Mesothelial cell of epicardium (in vitro differentiated cells): Measurements from ENCODE around the gene MBP. TPM values are rescaled to one million over a fixed set of nuclear protein-coding genes. Genes with fewer than 3 reads are reported as not detected.
A peak's percentile ranks its signal among the peaks of the same experiment; 100 is the strongest.

ENCODE experiments used
- DNase-seq, 2 experiments: peaks; one replicate each; pipeline ENCODE4 v3.0.0; 2021; ENCODE audit warnings: low spot score in 2 of 2; ENCODE audit not compliant: unreplicated experiment in 2 of 2
- H3K27ac Mint-ChIP-seq: 2 replicates; pipeline ENCODE4 v1.8.0; 2021; ENCODE audit warnings: mixed read lengths
- H3K27me3 Mint-ChIP-seq: 2 replicates; pipeline ENCODE4 v1.8.0; 2021; ENCODE audit warnings: low read depth, mixed read lengths
- H3K36me3 Mint-ChIP-seq: 2 replicates; pipeline ENCODE4 v1.8.0; 2021; ENCODE audit warnings: mixed read lengths
- H3K4me1 Mint-ChIP-seq: 2 replicates; pipeline ENCODE4 v1.8.0; 2021; ENCODE audit warnings: mixed read lengths
- H3K4me3 Mint-ChIP-seq: 2 replicates; pipeline ENCODE4 v1.8.0; 2021; ENCODE audit warnings: mild to moderate bottlenecking, moderate library complexity, mixed read lengths
- H3K9me3 Mint-ChIP-seq: 2 replicates; pipeline ENCODE4 v1.8.0; 2021; ENCODE audit warnings: mixed read lengths
- total RNA-seq: library from RNA; stranded (reverse); gene quantifications from 3 replicates; pipeline ENCODE4 v1.2.1, GENCODE V29; 2021
- TF ChIP-seq, protein P1 (sequence below): fragments of 200-600 bp; sonication (generic); IDR thresholded peaks from one replicate; pipeline ENCODE4 v1.5.0; 2021; ENCODE audit warnings: antibody characterized with exemption; ENCODE audit not compliant: unreplicated experiment

The MBP gene
- total RNA-seq, 1 donor from 2014 or later = 20.8 TPM

DNA sequence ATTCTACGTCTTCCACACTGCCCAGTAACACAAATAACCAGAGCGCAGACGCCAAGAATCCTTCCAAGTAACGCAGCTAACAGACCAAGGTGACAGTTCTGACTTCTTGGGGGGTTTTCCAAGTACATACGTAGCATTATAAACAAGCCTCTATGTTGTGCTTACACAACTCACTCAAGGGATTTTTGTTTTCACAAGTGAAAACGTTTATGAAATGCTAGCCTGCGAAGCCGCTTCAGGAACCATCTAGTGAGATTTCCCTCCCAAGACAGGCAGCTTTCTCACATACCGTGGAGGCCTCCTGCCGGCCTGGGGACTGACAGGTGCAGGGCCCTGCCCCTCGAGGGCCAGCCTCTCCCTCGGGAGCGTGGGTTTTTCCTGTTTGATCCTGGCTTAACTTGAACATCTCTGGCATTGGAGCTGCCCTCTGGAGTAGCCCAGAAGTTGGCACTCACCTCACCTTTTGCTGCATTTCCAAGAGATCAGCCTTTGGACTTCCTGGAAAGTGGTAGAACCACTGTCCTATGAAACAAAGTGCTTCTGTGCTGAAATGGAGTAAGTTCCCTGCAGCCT, 151.1 kb downstream of the MBP start:
- TF ChIP-seq, protein P1, sequence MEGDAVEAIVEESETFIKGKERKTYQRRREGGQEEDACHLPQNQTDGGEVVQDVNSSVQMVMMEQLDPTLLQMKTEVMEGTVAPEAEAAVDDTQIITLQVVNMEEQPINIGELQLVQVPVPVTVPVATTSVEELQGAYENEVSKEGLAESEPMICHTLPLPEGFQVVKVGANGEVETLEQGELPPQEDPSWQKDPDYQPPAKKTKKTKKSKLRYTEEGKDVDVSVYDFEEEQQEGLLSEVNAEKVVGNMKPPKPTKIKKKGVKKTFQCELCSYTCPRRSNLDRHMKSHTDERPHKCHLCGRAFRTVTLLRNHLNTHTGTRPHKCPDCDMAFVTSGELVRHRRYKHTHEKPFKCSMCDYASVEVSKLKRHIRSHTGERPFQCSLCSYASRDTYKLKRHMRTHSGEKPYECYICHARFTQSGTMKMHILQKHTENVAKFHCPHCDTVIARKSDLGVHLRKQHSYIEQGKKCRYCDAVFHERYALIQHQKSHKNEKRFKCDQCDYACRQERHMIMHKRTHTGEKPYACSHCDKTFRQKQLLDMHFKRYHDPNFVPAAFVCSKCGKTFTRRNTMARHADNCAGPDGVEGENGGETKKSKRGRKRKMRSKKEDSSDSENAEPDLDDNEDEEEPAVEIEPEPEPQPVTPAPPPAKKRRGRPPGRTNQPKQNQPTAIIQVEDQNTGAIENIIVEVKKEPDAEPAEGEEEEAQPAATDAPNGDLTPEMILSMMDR = no peak

DNA sequence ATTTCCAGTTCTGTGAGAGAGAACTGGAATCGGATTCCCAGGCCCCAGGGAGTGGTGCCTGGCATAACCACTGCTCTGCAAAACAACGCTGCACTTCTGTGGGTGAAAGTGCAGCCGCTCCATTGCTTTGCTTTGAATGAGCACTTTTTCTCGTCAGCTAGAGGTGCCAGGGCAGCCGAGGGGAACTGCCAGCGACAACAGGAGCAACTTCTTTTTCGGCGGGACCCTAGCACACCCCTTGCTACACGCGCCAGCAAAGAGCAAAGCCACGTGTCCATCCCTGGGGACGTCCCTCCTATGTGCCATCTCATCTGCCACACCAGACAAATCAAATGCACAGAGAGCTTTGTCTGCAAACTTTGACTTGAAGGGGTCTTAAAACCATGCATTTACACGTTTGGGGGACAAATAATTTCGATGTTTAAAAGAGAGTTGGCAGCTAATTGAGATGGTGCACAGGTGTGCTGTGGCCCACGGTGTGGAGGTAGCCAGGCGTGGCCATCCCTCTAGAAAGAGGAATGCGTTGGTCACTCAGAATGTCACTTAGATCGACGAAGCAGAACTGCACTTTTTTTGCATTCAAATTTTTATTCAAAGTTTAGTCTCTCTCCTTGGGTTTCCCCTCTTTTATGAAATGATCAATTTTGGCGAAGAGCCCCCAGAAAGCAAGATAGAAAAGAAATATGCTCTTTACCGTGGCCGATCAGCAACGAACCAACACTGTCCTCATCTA, 151.8 kb downstream of the MBP start:
- peaks cover 8% of the 10 kb centered on the region for H3K4me1 Mint-ChIP-seq
- peak in 1 of 2 experiments; percentile 17 for DNase-seq
- H3K27ac Mint-ChIP-seq = no peak overlapping the region
- no peaks in the 10 kb centered on the region for H3K9me3 Mint-ChIP-seq
- no peak overlapping the region for H3K4me3 Mint-ChIP-seq
- H3K27me3 Mint-ChIP-seq = peaks cover 2% of the 10 kb centered on the region
- peaks cover 4% of the 10 kb centered on the region for H3K36me3 Mint-ChIP-seq
- TF ChIP-seq, protein P1 = no peak

More for the DNA sequence above, 151.1 kb downstream of the MBP start:
- H3K36me3 Mint-ChIP-seq = peaks cover 4% of the 10 kb centered on the region
- DNase-seq = peak in 1 of 2 experiments; percentile 16
- no peaks in the 10 kb centered on the region for H3K9me3 Mint-ChIP-seq
- H3K4me3 Mint-ChIP-seq = no peak overlapping the region
- H3K27ac Mint-ChIP-seq = no peak overlapping the region
- peaks cover 8% of the 10 kb centered on the region for H3K4me1 Mint-ChIP-seq
- peaks cover 2% of the 10 kb centered on the region for H3K27me3 Mint-ChIP-seq

DNA sequence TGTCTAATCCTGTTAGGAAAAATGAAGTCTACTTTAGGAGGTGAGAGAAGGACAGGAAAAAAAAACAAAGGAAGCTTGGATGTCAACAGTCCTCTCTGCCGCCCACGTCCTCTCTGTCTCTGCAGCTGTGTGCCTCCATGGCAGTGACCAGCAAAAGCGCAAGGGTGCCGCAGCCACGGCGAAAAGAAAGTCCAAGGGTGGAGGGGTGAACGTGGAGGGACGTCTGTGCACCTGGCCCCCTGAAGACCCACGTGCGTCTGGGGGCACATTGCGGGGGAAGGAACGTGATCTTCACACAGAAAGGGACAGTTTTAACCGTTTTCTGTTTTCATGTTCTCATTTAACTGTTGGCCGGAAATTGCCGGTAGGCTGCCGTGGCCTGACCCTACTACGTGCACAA, 152.7 kb downstream of the MBP start:
- no peaks in the 10 kb centered on the region for H3K9me3 Mint-ChIP-seq
- peak in 1 of 2 experiments; percentile 19 for DNase-seq
- H3K36me3 Mint-ChIP-seq = peaks cover 4% of the 10 kb centered on the region
- H3K4me1 Mint-ChIP-seq = peaks cover 8% of the 10 kb centered on the region
- peaks cover 2% of the 10 kb centered on the region for H3K27me3 Mint-ChIP-seq
- TF ChIP-seq, protein P1 = no peak
- H3K4me3 Mint-ChIP-seq = no peak overlapping the region
- no peak overlapping the region for H3K27ac Mint-ChIP-seq

- DNase-seq = no peak
- H3K27ac Mint-ChIP-seq = no peak overlapping the region
These were observed 153.4 kb downstream of the MBP start for GRCh38 chr18:76979111-76979751.

DNA sequence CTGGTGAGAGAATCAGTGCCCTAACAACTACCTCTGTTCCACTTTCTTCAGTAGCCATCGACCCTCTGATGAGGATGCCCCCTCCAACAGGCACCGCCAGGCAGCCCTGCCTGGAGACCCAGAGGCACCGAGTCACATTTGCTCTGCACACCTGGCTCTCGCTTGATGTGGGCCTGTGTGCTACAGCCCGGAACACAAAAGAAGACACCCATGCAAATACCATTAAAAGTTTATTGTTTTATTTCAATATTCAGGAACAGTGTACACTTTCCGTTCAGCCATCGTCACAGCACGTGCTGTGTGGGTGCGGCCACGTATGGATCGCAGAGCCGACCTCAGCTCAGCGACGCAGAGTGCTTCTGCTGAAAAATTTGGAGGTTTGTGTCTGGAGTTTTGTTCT, 154.0 kb downstream of the MBP start:
- no peak overlapping the region for H3K27ac Mint-ChIP-seq
- peaks cover 8% of the 10 kb centered on the region for H3K4me1 Mint-ChIP-seq
- H3K4me3 Mint-ChIP-seq = no peak overlapping the region
- peaks cover 4% of the 10 kb centered on the region for H3K36me3 Mint-ChIP-seq
- H3K9me3 Mint-ChIP-seq = no peaks in the 10 kb centered on the region
- TF ChIP-seq, protein P1 = no peak
- DNase-seq = no peak
- peaks cover 2% of the 10 kb centered on the region for H3K27me3 Mint-ChIP-seq

More at GRCh38 chr18:76979111-76979751, 153.4 kb downstream of the MBP start:
- peaks cover 8% of the 10 kb centered on the region for H3K4me1 Mint-ChIP-seq
- no peaks in the 10 kb centered on the region for H3K9me3 Mint-ChIP-seq
- TF ChIP-seq, protein P1 = no peak
- H3K36me3 Mint-ChIP-seq = peaks cover 4% of the 10 kb centered on the region
- no peak overlapping the region for H3K4me3 Mint-ChIP-seq
- H3K27me3 Mint-ChIP-seq = peaks cover 2% of the 10 kb centered on the region
